ENCODE data around the gene PLEKHA8.

PLEKHA8 gene

DNA sequence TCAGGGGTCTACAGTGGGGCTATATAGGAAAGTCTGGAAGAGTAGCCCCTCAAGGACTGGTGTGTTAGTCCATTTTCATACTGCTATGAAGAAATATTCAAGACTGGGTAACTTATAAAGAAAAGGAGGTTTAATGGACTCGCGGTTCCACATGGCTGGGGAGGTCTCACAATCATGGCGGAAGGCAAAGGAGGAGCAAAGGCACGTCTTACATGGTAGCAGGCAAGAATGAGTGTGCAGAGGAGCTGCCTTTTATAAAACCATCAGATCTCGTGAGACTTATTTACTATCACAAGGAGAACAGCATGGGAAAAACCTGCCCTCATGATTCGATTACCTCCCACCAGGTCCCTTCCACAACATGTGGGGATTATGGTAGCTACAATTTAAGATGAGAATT, 4.7 kb upstream of the PLEKHA8 start:
- H3K4me3 ChIP-seq (ENCODE audit: extremely low read depth, insufficient read depth, low read length, poor library complexity, severe bottlenecking) = no peak overlapping the region
- WGBS, 2 experiments (ENCODE audit: insufficient coverage in 2 of 2) = 88 to 97% methylated on average over 4 to 5 of the region's 6 CpGs
- H3K27ac ChIP-seq (ENCODE audit: low read depth, low read length, severe bottlenecking) = no peak overlapping the region

DNA sequence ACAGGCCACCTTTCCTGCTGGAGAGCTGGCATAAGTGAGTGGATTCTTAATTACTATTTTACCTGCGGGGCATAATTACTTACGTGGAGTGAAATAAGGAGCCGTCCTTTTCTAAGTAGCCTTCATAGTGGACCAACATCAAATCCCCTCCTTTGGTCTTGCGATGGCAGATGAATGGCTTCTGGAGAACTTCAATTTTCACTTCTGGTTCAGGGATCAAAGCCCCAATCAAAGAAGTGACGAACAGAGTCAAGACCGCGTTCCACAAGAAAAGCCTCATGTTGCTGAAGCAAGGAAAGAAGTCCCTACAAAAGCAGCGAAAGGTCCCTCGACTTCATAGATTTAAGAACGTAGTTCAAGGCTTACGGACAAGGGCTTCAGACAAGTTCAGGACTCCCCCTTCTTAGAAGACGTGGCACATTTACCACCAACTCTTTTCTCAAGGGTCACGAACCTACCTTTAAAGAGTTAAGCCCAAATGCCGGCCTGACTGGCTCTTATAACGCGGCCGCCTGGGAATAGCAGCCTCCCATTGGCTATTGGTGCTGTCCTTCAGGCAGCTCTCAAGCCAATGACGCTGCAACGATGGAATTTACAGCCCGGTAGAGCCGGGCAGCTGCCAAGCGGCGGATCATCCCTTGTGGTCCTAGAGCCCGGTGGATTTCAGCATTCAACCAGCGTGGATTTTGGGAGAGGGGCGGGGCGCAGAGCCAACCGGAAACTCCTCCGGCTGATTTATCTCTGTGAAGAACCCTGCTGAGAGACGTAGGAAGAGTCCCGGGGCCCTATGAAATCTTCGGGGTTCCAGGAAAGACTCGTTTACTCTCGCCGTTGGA, 1.8 kb upstream of the PLEKHA8 start, which contains the start of gene FKBP14:
TSS of gene FKBP14 (minus strand) at position 474 of the 836 bp plus-strand sequence. CDS start at position 280, 194 bp downstream.
- H3K27ac ChIP-seq (ENCODE audit: low read depth, low read length, severe bottlenecking) = peak within 1 kb of the TSS; percentile 95
- 0 to 1% methylated on average over 31 to 33 of the region's 35 CpGs for WGBS, 2 experiments (ENCODE audit: insufficient coverage in 2 of 2)
- H3K9me3 ChIP-seq (ENCODE audit: control insufficient read depth, low read length) = no peaks in the 10 kb centered on the region
- peak within 1 kb of the TSS; percentile 69 for H3K4me3 ChIP-seq (ENCODE audit: extremely low read depth, insufficient read depth, low read length, poor library complexity, severe bottlenecking)
- peaks cover 6% of the 10 kb centered on the region for H3K4me1 ChIP-seq (ENCODE audit: control insufficient read depth, insufficient read depth, low read length, poor library complexity, severe bottlenecking)
- peaks cover 9% of the 10 kb centered on the region for H3K36me3 ChIP-seq (ENCODE audit: control insufficient read depth, insufficient read depth, low read length)

More for the DNA sequence above, 4.7 kb upstream of the PLEKHA8 start:
- Histone ChIP-seq H3K9me3 (ENCODE audit: control insufficient read depth, low read length) (no peaks in the 10 kb centered on the region), H3K36me3 (ENCODE audit: control insufficient read depth, insufficient read depth, low read length) (peaks cover 10% of the 10 kb centered on the region), H3K4me1 (ENCODE audit: control insufficient read depth, insufficient read depth, low read length, poor library complexity, severe bottlenecking) (no peaks in the 10 kb centered on the region)

DNA sequence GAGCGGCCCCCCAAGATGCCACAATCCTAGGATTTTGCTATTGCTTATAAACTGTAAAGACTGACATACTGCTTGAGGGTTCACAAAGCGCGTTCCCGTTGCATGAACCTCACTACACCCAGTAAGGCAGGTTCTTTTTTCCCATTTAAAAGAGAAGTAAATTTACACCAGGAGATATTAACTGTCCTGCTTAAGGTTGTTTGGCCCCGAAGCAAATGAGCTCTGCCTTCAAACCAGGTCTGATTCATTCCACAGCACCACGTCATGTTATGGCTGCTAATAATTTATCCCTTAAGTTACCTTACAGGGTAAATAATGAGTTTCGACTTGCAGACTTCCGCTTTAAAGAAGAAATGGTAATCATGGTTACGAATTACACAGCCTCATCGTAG, 1.2 kb upstream of the PLEKHA8 start:
- H3K27ac ChIP-seq (ENCODE audit: low read depth, low read length, severe bottlenecking) = peak overlapping the region; percentile 95
- no peaks in the 10 kb centered on the region for H3K9me3 ChIP-seq (ENCODE audit: control insufficient read depth, low read length)
- peaks cover 6% of the 10 kb centered on the region for H3K4me1 ChIP-seq (ENCODE audit: control insufficient read depth, insufficient read depth, low read length, poor library complexity, severe bottlenecking)
- H3K4me3 ChIP-seq (ENCODE audit: extremely low read depth, insufficient read depth, low read length, poor library complexity, severe bottlenecking) = peak overlapping the region; percentile 69
- 0 to 18% methylated on average over 3 to 4 of the region's 10 CpGs for whole genome bisulfite sequencing, 2 experiments (ENCODE audit: insufficient coverage in 2 of 2)
- peaks cover 4% of the 10 kb centered on the region for H3K36me3 ChIP-seq (ENCODE audit: control insufficient read depth, insufficient read depth, low read length)

DNA sequence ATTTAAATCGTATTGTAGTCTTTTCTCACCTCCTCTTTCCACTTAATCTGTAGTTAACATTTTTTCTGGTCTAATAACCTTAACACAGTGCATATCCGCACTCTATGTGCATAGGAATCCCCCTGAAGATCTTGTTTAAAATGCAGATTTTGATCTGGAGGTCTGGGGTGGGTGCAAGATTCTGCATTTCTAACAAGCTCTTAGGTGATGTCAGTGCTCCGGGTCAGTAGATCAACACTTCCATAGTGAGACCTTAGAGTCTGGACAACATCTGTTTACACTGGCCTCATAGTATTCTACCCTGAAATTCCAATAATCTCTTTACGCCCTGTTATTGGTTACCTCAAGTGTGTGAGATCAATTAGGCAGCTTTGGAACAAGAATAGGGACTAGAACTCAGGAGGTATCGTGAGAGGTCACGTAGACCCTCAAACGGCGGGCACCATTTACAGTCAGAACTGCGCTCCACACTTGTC, 434 bp upstream of the PLEKHA8 start:
- 0 to 5% methylated on average over 5 to 8 of the region's 9 CpGs for WGBS, 2 experiments (ENCODE audit: insufficient coverage in 2 of 2)
- Histone ChIP-seq H3K4me1 (ENCODE audit: control insufficient read depth, insufficient read depth, low read length, poor library complexity, severe bottlenecking) (peaks cover 6% of the 10 kb centered on the region), H3K9me3 (ENCODE audit: control insufficient read depth, low read length) (no peaks in the 10 kb centered on the region), H3K36me3 (ENCODE audit: control insufficient read depth, insufficient read depth, low read length) (peaks cover 6% of the 10 kb centered on the region), H3K27ac (ENCODE audit: low read depth, low read length, severe bottlenecking) (peak overlapping the region; percentile 95), H3K4me3 (ENCODE audit: extremely low read depth, insufficient read depth, low read length, poor library complexity, severe bottlenecking) (peak overlapping the region; percentile 69)

DNA sequence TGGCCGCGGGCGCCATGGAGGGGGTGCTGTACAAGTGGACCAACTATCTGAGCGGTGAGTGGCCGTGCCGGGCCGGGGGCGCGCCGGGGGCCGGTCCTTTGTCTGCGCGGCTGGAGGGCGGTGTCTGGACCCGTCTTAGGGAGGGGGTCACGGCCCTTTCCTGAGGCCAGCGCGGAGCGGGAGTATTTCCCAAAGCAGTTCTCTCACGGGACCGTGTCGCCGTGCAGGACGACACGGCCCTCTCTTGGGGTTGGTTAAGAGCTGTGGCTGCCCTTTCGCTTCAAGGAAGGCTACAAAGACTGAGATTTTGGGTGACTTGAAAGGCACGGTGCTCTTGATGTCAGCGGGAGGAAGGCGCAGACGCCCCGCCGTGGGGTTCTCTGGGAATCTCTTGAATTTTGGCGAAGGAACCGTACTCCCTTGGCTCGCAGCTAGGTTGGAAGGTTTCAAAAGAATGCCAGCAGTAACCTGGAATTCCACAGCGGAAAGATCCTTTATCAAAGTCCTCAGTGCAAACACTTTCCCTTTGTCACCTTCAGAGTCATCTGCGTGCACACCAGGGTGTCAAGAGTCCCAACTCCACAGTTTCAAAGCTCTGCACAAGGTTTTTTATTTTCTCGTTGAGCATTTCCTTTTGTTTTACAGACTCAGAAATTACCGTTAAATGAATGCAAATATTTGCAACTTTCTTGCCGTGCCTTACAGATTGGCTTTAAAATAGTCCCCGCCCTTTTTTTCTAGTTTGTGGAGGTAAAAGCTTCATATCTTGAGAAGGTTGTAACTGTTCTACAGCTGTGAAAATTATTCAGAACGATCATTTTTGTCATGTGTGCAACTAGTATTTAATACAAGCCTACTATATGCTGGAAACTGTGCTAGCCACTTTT, 780 bp downstream of the PLEKHA8 start:
- 0 to 1% methylated on average over 29 to 33 of the region's 42 CpGs for WGBS, 2 experiments (ENCODE audit: insufficient coverage in 2 of 2)
- Histone ChIP-seq H3K9me3 (ENCODE audit: control insufficient read depth, low read length) (no peaks in the 10 kb centered on the region), H3K36me3 (ENCODE audit: control insufficient read depth, insufficient read depth, low read length) (peaks cover 12% of the 10 kb centered on the region), H3K4me3 (ENCODE audit: extremely low read depth, insufficient read depth, low read length, poor library complexity, severe bottlenecking) (peak overlapping the region; percentile 69), H3K4me1 (ENCODE audit: control insufficient read depth, insufficient read depth, low read length, poor library complexity, severe bottlenecking) (peaks cover 6% of the 10 kb centered on the region), H3K27ac (ENCODE audit: low read depth, low read length, severe bottlenecking) (peak overlapping the region; percentile 95)

DNA sequence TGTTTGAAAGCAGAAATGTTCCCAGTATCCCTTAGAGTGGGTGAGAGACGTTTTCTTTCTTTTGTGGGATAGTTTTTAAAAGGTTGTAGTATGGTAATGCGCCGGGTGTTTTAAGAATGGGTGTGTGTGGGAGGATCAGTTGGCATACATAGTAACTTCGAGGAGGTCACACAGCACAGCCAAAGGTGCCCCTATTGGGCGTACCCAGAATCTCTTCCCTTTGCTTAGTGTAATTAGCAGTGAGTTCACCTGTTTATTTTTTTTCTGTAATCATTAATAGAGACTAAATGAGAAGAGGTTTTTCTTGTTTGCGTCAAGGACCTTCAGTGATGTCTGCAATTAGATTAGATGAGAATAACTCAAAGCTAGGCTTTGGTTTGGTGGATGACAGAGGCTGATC, 1.5 kb downstream of the PLEKHA8 start:
- Histone ChIP-seq H3K9me3 (ENCODE audit: control insufficient read depth, low read length) (no peaks in the 10 kb centered on the region), H3K4me3 (ENCODE audit: extremely low read depth, insufficient read depth, low read length, poor library complexity, severe bottlenecking) (peak overlapping the region; percentile 69), H3K4me1 (ENCODE audit: control insufficient read depth, insufficient read depth, low read length, poor library complexity, severe bottlenecking) (peaks cover 6% of the 10 kb centered on the region), H3K27ac (ENCODE audit: low read depth, low read length, severe bottlenecking) (no peak overlapping the region), H3K36me3 (ENCODE audit: control insufficient read depth, insufficient read depth, low read length) (peaks cover 19% of the 10 kb centered on the region)
- WGBS, 2 experiments (ENCODE audit: insufficient coverage in 2 of 2) = 10% methylated on average over 2 to 4 of the region's 6 CpGs

DNA sequence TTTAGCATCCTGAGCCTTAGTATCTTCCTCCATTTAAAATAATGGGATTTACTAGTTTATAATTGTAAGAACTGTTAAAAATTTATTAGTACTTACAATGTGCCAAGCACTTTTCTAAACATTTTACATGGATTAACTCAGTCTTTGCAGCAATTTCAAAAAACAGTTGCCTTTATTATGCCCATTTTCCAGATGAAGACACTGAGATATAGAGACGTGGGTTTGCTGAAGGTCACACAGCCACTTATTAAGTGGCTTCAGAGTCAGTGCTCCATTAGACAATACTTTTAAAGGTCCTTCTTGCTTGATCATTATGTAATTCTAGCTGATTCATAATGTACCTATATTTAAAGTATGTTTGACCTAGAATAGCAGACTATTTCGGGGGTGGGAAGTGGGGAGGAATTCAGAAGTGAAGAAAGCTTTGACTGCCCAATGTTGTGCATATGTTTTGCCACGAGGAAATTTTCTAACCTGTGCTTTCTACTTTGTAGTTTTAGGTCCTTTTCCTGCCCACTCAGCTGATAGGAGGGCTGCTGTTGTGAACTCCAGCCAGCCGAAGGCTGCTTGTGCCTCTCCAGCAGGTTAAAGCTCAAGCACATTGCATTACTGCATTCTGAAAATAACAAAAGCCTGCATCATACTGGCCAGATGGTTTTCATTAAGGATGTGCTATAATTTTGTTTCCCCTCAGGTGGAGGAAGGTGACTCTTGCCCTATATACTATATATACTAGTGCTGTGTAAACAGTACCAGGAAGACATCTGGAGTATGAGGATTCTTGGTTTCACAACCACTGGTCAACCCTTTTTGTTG, 4.3 kb downstream of the PLEKHA8 start:
- 100% methylated on average over 1 to 2 of the region's 4 CpGs for WGBS, 2 experiments (ENCODE audit: insufficient coverage in 2 of 2)
- H3K4me3 ChIP-seq (ENCODE audit: extremely low read depth, insufficient read depth, low read length, poor library complexity, severe bottlenecking) = no peak overlapping the region

DNA sequence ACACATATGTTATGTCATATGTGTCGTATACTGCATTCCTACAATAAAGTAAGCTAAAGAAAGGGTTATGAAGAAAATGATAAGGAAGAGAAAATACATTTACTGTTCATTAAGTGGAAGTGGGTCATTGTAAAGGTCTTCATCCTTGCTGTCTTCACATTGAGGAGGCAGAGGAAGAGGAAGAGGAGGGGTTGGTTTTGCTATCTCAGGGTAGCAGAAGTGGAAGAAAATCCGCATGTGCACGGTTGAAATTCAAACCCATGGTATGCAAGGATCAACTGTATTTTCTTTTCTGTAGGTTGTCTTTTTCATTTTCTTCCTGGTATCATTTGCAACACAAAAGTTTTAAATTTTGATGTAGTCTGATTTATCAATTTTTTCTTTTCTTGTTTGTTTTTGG, 6.3 kb downstream of the PLEKHA8 start:
- no peak overlapping the region for H3K27ac ChIP-seq (ENCODE audit: low read depth, low read length, severe bottlenecking)
- H3K4me3 ChIP-seq (ENCODE audit: extremely low read depth, insufficient read depth, low read length, poor library complexity, severe bottlenecking) = no peak overlapping the region
- no peaks in the 10 kb centered on the region for H3K9me3 ChIP-seq (ENCODE audit: control insufficient read depth, low read length)
- peaks cover 6% of the 10 kb centered on the region for H3K4me1 ChIP-seq (ENCODE audit: control insufficient read depth, insufficient read depth, low read length, poor library complexity, severe bottlenecking)
- H3K36me3 ChIP-seq (ENCODE audit: control insufficient read depth, insufficient read depth, low read length) = peaks cover 25% of the 10 kb centered on the region
- no CpG with 5 or more reads among the region's 3 CpGs for WGBS, 2 experiments (ENCODE audit: insufficient coverage in 2 of 2)

More for the DNA sequence above, 4.3 kb downstream of the PLEKHA8 start:
- Histone ChIP-seq H3K36me3 (ENCODE audit: control insufficient read depth, insufficient read depth, low read length) (peaks cover 25% of the 10 kb centered on the region), H3K27ac (ENCODE audit: low read depth, low read length, severe bottlenecking) (no peak overlapping the region), H3K9me3 (ENCODE audit: control insufficient read depth, low read length) (no peaks in the 10 kb centered on the region), H3K4me1 (ENCODE audit: control insufficient read depth, insufficient read depth, low read length, poor library complexity, severe bottlenecking) (peaks cover 6% of the 10 kb centered on the region)

DNA sequence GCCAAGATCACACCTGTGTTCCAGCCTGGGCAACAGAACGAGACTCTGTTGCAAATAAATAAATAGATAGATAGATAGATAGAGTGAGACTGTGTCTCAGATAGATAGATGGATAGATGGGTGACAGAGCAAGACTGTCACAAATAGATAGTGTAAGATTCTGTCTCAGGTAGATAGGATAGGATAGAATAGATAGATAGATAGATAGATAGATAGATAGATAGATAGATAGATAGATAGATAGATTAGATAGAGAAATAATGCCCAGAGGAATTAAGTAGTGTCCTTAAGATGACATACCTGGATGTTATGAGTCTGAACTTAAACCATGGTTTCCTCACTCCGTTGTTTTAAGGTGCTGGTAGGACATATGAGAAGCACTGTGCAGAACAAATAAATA, 8.0 kb downstream of the PLEKHA8 start:
- Histone ChIP-seq H3K36me3 (ENCODE audit: control insufficient read depth, insufficient read depth, low read length) (peaks cover 25% of the 10 kb centered on the region), H3K9me3 (ENCODE audit: control insufficient read depth, low read length) (no peaks in the 10 kb centered on the region), H3K4me1 (ENCODE audit: control insufficient read depth, insufficient read depth, low read length, poor library complexity, severe bottlenecking) (peaks cover 11% of the 10 kb centered on the region), H3K4me3 (ENCODE audit: extremely low read depth, insufficient read depth, low read length, poor library complexity, severe bottlenecking) (no peak overlapping the region), H3K27ac (ENCODE audit: low read depth, low read length, severe bottlenecking) (no peak overlapping the region)
- 96 to 97% methylated on average over 2 of the region's 2 CpGs for WGBS, 2 experiments (ENCODE audit: insufficient coverage in 2 of 2)
